DMS153 (cell line): ENCODE results near the gene GOSR2.
A peak's percentile ranks its signal among the peaks of the same experiment; 100 is the strongest.
"Not testable (repeated sequence)": the region's sequence is repeated elsewhere in the genome, so short reads cannot be mapped to it uniquely, and the experiment has no call there.

Experiments used
- DNase-seq: peaks from one replicate; lab custom pipeline; 2025; lab: John Stamatoyannopoulos, UW

The GOSR2 gene

GRCh38 chr17:46964315-46965265, 41.6 kb downstream of the GOSR2 start:
- no peak for DNase-seq

- no peak for DNase-seq
Measured at GRCh38 chr17:46968224-46968834, 45.4 kb downstream of the GOSR2 start.

GRCh38 chr17:46968896-46969295, 45.9 kb downstream of the GOSR2 start:
- no peak for DNase-seq

GRCh38 chr17:46971647-46972300, 48.8 kb downstream of the GOSR2 start:
- DNase-seq: no peak

GRCh38 chr17:46972346-46972745, 49.4 kb downstream of the GOSR2 start:
- no peak for DNase-seq

GRCh38 chr17:46974086-46974485, 51.1 kb downstream of the GOSR2 start:
- no peak for DNase-seq

GRCh38 chr17:46975287-46975686, 52.3 kb downstream of the GOSR2 start:
- DNase-seq: no peak

GRCh38 chr17:46976626-46977270, 53.8 kb downstream of the GOSR2 start:
- DNase-seq: no peak

GRCh38 chr17:46977348-46977747, 54.4 kb downstream of the GOSR2 start:
- peak; percentile 19 for DNase-seq

GRCh38 chr17:46977750-46978488, 55.0 kb downstream of the GOSR2 start:
- no peak for DNase-seq

GRCh38 chr17:46978489-46979146, 55.7 kb downstream of the GOSR2 start:
- no peak for DNase-seq

GRCh38 chr17:46979147-46979863, 56.3 kb downstream of the GOSR2 start, which contains the start of gene RPRML:
Gene RPRML (minus strand): TSS chr17:46979253. CDS start chr17:46979007, 246 bp downstream.
- no peak for DNase-seq

GRCh38 chr17:46982577-46982976, 59.6 kb downstream of the GOSR2 start:
- DNase-seq: no peak

- no peak for DNase-seq
Measured at GRCh38 chr17:46983782-46984181, 60.8 kb downstream of the GOSR2 start.

GRCh38 chr17:46984341-46984740, 61.4 kb downstream of the GOSR2 start:
- DNase-seq: no peak

- no peak for DNase-seq
Measured at GRCh38 chr17:46984892-46985291, 61.9 kb downstream of the GOSR2 start.

GRCh38 chr17:46986366-46986765, 63.4 kb downstream of the GOSR2 start:
- no peak for DNase-seq

GRCh38 chr17:46987927-46988326, 65.0 kb downstream of the GOSR2 start:
- not testable (repeated sequence) for DNase-seq

GRCh38 chr17:46989637-46990431, 66.9 kb downstream of the GOSR2 start:
- no peak for DNase-seq
